Brain microvascular endothelial cell (primary cell): Measurements from ENCODE around the gene BBS9.

ENCODE experiments used
- DNase-seq: peaks from one replicate; pipeline ENCODE4 v3.0.0-alpha.2; 2020
- H3K27ac ChIP-seq: fragments of 250-450 bp; sonication (Bioruptor Pico); 2 replicates; pipeline ENCODE4 v1.5.1; 2020; ENCODE audit warnings: mild to moderate bottlenecking, moderate library complexity
- H3K27me3 ChIP-seq: fragments of 250-450 bp; sonication (Bioruptor Pico); replicated peaks from 2 replicates; pipeline ENCODE4 v1.5.1; 2020; ENCODE audit warnings: mild to moderate bottlenecking
- H3K36me3 ChIP-seq: fragments of 250-450 bp; sonication (Bioruptor Pico); replicated peaks from 2 replicates; pipeline ENCODE4 v1.5.1; 2020; ENCODE audit warnings: mild to moderate bottlenecking
- H3K4me3 ChIP-seq: 2 replicates; pipeline ENCODE4 v1.5.1; 2011; ENCODE audit warnings: low read depth, mild to moderate bottlenecking, control low read depth, low read length, moderate library complexity
- in situ Hi-C: cut with HindIII; loops from 2 replicates; pipeline ENCODE4 v1.10.0; 2017; ENCODE audit warnings: low sequenced_read_pairs, low pct_ligation_motif_present
- TF ChIP-seq, protein P1 (sequence below): IDR thresholded peaks from 2 replicates; pipeline ENCODE4 v1.5.1; 2011; ENCODE audit warnings: low read depth, mild to moderate bottlenecking, moderate library complexity, low read length, control low read depth, inconsistent platforms; ENCODE audit errors: missing control alignments

Gene BBS9

GRCh38 chr7:33639552-33640197, 510.3 kb downstream of the BBS9 start:
- Histone ChIP-seq H3K36me3 (no peaks in the 10 kb centered on the region), H3K27me3 (no peaks in the 10 kb centered on the region), H3K4me3 (no peak overlapping the region), H3K27ac (no peak overlapping the region)
- no peak for DNase-seq
- in situ Hi-C loops = no loop called here
- TF ChIP-seq, protein P1, sequence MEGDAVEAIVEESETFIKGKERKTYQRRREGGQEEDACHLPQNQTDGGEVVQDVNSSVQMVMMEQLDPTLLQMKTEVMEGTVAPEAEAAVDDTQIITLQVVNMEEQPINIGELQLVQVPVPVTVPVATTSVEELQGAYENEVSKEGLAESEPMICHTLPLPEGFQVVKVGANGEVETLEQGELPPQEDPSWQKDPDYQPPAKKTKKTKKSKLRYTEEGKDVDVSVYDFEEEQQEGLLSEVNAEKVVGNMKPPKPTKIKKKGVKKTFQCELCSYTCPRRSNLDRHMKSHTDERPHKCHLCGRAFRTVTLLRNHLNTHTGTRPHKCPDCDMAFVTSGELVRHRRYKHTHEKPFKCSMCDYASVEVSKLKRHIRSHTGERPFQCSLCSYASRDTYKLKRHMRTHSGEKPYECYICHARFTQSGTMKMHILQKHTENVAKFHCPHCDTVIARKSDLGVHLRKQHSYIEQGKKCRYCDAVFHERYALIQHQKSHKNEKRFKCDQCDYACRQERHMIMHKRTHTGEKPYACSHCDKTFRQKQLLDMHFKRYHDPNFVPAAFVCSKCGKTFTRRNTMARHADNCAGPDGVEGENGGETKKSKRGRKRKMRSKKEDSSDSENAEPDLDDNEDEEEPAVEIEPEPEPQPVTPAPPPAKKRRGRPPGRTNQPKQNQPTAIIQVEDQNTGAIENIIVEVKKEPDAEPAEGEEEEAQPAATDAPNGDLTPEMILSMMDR = no peak

- no peaks in the 10 kb centered on the region for H3K27me3 ChIP-seq
- no peak for DNase-seq
- H3K36me3 ChIP-seq = no peaks in the 10 kb centered on the region
- in situ Hi-C loops = no loop called here
- no peak overlapping the region for H3K27ac ChIP-seq
- no peak overlapping the region for H3K4me3 ChIP-seq
- TF ChIP-seq, protein P1 = no peak
Measured at GRCh38 chr7:33640741-33641140, 511.4 kb downstream of the BBS9 start.

DNA sequence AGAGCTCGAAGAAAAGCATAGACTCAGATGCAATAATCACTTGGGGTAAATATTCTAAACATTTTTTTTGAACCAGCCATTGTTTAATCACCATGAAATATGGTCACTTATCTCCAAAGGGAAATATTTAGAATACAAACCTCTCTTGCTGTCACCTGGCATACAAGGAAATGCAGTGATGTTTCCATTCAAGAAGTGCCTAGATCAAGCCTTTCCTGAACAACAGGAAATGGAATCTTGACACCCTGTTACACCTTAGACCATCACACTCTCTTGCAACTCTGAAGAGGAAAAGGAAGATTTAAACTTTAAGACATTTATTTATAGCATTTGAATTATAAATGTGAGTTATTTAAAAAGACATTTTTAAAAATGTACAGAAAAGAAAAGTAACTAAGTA, 512.9 kb downstream of the BBS9 start:
- TF ChIP-seq, protein P1 = no peak
- H3K27me3 ChIP-seq = no peaks in the 10 kb centered on the region
- in situ Hi-C loops = no loop called here
- no peak overlapping the region for H3K4me3 ChIP-seq
- DNase-seq = no peak
- H3K27ac ChIP-seq = no peak overlapping the region
- H3K36me3 ChIP-seq = no peaks in the 10 kb centered on the region

DNA sequence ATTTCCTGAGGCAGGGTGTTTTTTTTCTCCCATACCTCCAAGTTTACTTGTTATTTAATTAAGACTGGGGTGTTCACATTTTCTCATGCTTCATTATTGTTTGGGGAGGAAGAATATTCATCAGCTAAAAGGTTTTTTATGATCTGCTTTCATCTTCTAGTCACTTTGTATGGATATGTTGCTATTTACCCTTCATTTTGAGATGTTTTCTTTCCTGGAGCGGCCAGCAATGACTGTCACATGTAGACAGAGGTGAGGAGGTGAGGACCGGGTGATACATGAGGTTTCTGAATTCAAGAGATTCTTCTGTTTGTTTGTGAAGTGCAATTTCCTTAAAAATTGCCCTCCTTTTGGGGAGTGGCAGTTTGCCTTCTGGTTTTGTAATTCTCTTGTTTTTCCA, 514.2 kb downstream of the BBS9 start:
- no peak overlapping the region for H3K4me3 ChIP-seq
- DNase-seq = no peak
- TF ChIP-seq, protein P1 = no peak

GRCh38 chr7:33644489-33644888, 515.1 kb downstream of the BBS9 start:
- no peak overlapping the region for H3K27ac ChIP-seq

More for the DNA sequence above, 514.2 kb downstream of the BBS9 start:
- in situ Hi-C loops = no loop called here
- no peaks in the 10 kb centered on the region for H3K36me3 ChIP-seq
- H3K27me3 ChIP-seq = no peaks in the 10 kb centered on the region
- H3K27ac ChIP-seq = no peak overlapping the region

GRCh38 chr7:33645104-33645503, 515.7 kb downstream of the BBS9 start:
- H3K4me3 ChIP-seq = no peak overlapping the region

More at GRCh38 chr7:33644489-33644888, 515.1 kb downstream of the BBS9 start:
- in situ Hi-C loops = no loop called here
- H3K4me3 ChIP-seq = no peak overlapping the region
- no peaks in the 10 kb centered on the region for H3K36me3 ChIP-seq
- TF ChIP-seq, protein P1 = no peak
- H3K27me3 ChIP-seq = no peaks in the 10 kb centered on the region
- DNase-seq = no peak

More at GRCh38 chr7:33645104-33645503, 515.7 kb downstream of the BBS9 start:
- Histone ChIP-seq H3K36me3 (no peaks in the 10 kb centered on the region), H3K27ac (no peak overlapping the region), H3K27me3 (no peaks in the 10 kb centered on the region)
- in situ Hi-C loops = no loop called here
- DNase-seq = no peak
- TF ChIP-seq, protein P1 = no peak
